Spleen (tissue), 7 donors: ENCODE data around the gene ITIH3.

Experiments used
- CTCF ChIP-seq, 11 experiments: fragments of 200-600 bp in 7 of 11; fragments of 450-650 bp in 4 of 11; sonication (generic) in 4 of 11; IDR thresholded peaks in 8 of 11; conservative IDR thresholded peaks in 3 of 11; 1 replicate in 7 of 11; 2 replicates in 4 of 11; pipeline versions ENCODE4 v1.4.0 to v1.8.0; 2016 to 2021; ENCODE audit warnings: antibody characterized with exemption in 11 of 11, inconsistent platforms in 4 of 11, mild to moderate bottlenecking in 1 of 11
- POLR2A ChIP-seq, 3 donors: fragments of 450-650 bp; IDR thresholded peaks; one replicate each; pipeline ENCODE4 v1.5.1; 2017; ENCODE audit warnings: antibody characterized with exemption in 3 of 3, mild to moderate bottlenecking in 1 of 3
- POLR2AphosphoS5 ChIP-seq, 3 donors: sonication (generic); formaldehyde crosslinking; IDR thresholded peaks; one replicate each; pipeline ENCODE4 v1.5.1; 2017; ENCODE audit warnings: antibody characterized with exemption in 3 of 3
- donor health status: DM: no; HTN: no; CAD: no; lungs with moderate emphysema.
- donor health status: DM: no; HTN: no; CAD: no.
- donor health status: DM: no; HTN: no; CAD: no.

GRCh38 chr3:52809662-52810377 lies 15.2 kb downstream of the ITIH3 start:
- TF ChIP-seq CTCF (IDR thresholded peaks at IDR 0.05 in 8 of 11, conservative IDR thresholded peaks at IDR 0.05 in 3 of 11) (no peak), POLR2A (IDR thresholded peaks at IDR 0.05) (no peak), POLR2AphosphoS5 (IDR thresholded peaks at IDR 0.05) (no peak)
